Measurements from ENCODE around the gene BBS9.

The BBS9 gene

GRCh38 chr7:33183504-33183903, 54.1 kb downstream of the BBS9 start:
- Histone ChIP-seq H4K20me1 (ENCODE audit: insufficient read depth) (no peaks in the 10 kb centered on the region), H3K27me3 (ENCODE audit: insufficient read depth, low read depth) (no peaks in the 10 kb centered on the region), H3K4me3 (IDR thresholded peaks at IDR 0.05; ENCODE audit: insufficient read depth, low read depth, low read length) (no peak overlapping the region), H3K36me3 (ENCODE audit: insufficient read depth) (no peaks in the 10 kb centered on the region), H3K4me2 (no peak overlapping the region), H3K79me2 (ENCODE audit: insufficient read depth, low read depth) (no peaks in the 10 kb centered on the region), H3K27ac (no peak overlapping the region), H2AFZ (ENCODE audit: low read depth) (no peak overlapping the region), H3K9ac (no peak overlapping the region), H3K4me1 (ENCODE audit: low read depth, poor library complexity, severe bottlenecking) (no peaks in the 10 kb centered on the region)
- no peak for TF ChIP-seq CTCF (conservative IDR thresholded peaks at IDR 0.05; ENCODE audit: low read depth, low read length)

GRCh38 chr7:33184828-33185227, 55.5 kb downstream of the BBS9 start:
- Histone ChIP-seq H3K4me3 (IDR thresholded peaks at IDR 0.05; ENCODE audit: insufficient read depth, low read depth, low read length) (no peak overlapping the region), H2AFZ (ENCODE audit: low read depth) (no peak overlapping the region), H3K36me3 (ENCODE audit: insufficient read depth) (no peaks in the 10 kb centered on the region), H3K27me3 (ENCODE audit: insufficient read depth, low read depth) (no peaks in the 10 kb centered on the region), H3K4me1 (ENCODE audit: low read depth, poor library complexity, severe bottlenecking) (no peaks in the 10 kb centered on the region), H3K27ac (no peak overlapping the region), H3K79me2 (ENCODE audit: insufficient read depth, low read depth) (no peaks in the 10 kb centered on the region), H3K9ac (no peak overlapping the region), H3K4me2 (no peak overlapping the region), H4K20me1 (ENCODE audit: insufficient read depth) (no peaks in the 10 kb centered on the region)
- TF ChIP-seq CTCF (conservative IDR thresholded peaks at IDR 0.05; ENCODE audit: low read depth, low read length): no peak

DNA sequence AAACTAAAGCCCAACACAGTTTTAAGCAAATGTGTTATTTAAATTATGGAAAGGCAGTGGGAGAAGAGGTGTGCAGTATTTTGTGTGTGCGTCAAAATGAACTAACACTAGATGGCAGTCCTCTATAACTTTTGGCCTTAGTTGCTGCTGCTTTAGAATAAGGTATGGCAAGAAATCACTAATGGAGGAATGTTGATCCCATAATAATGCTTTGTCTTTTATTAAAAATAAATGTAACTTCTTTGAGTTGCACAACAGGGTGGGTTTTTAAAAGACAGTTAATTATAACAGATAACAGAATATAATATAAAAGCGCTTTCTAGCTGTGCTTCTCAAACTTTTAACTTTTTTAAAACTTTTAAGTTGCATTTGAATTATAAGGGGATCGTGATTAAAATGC, 56.4 kb downstream of the BBS9 start:
- H3K27me3 ChIP-seq (ENCODE audit: insufficient read depth, low read depth): no peaks in the 10 kb centered on the region
- no peaks in the 10 kb centered on the region for H3K79me2 ChIP-seq (ENCODE audit: insufficient read depth, low read depth)
- H3K4me2 ChIP-seq: no peak overlapping the region
- peak; percentile 78 for TF ChIP-seq CTCF (conservative IDR thresholded peaks at IDR 0.05; ENCODE audit: low read depth, low read length)
- H3K27ac ChIP-seq: no peak overlapping the region
- no peak overlapping the region for H2AFZ ChIP-seq (ENCODE audit: low read depth)
- H3K9ac ChIP-seq: no peak overlapping the region
- no peaks in the 10 kb centered on the region for H3K4me1 ChIP-seq (ENCODE audit: low read depth, poor library complexity, severe bottlenecking)
- no peak overlapping the region for H3K4me3 ChIP-seq (IDR thresholded peaks at IDR 0.05; ENCODE audit: insufficient read depth, low read depth, low read length)
- H4K20me1 ChIP-seq (ENCODE audit: insufficient read depth): no peaks in the 10 kb centered on the region
- no peaks in the 10 kb centered on the region for H3K36me3 ChIP-seq (ENCODE audit: insufficient read depth)

GRCh38 chr7:33186192-33186591, 56.8 kb downstream of the BBS9 start:
- no peak overlapping the region for H3K27ac ChIP-seq
- H3K9ac ChIP-seq: no peak overlapping the region
- no peak overlapping the region for H2AFZ ChIP-seq (ENCODE audit: low read depth)
- H3K36me3 ChIP-seq (ENCODE audit: insufficient read depth): no peaks in the 10 kb centered on the region
- no peaks in the 10 kb centered on the region for H3K27me3 ChIP-seq (ENCODE audit: insufficient read depth, low read depth)
- no peaks in the 10 kb centered on the region for H4K20me1 ChIP-seq (ENCODE audit: insufficient read depth)
- H3K4me1 ChIP-seq (ENCODE audit: low read depth, poor library complexity, severe bottlenecking): peaks cover 2% of the 10 kb centered on the region
- no peak overlapping the region for H3K4me3 ChIP-seq (IDR thresholded peaks at IDR 0.05; ENCODE audit: insufficient read depth, low read depth, low read length)
- no peaks in the 10 kb centered on the region for H3K79me2 ChIP-seq (ENCODE audit: insufficient read depth, low read depth)
- no peak overlapping the region for H3K4me2 ChIP-seq
- no peak for TF ChIP-seq CTCF (conservative IDR thresholded peaks at IDR 0.05; ENCODE audit: low read depth, low read length)

Measured in KMS-11 (cell line).